Activated CD8-positive, alpha-beta memory T cell treated with anti-CD3 and anti-CD28 coated beads, Interleukin-2, amount 10 ng/mL, durations not matched to agents 7 days and 5 days (primary cell): ENCODE results near the gene RADIL. TPM values are rescaled to one million over a fixed set of nuclear protein-coding genes. Genes with fewer than 3 reads are reported as not detected.

Experiments
- ATAC-seq: fragments of 150-1000 bp; cut with Tn5 transposase; one replicate; pipeline ENCODE4 v1.10.0; 2021; ENCODE audit warnings: moderate library complexity
- CTCF ChIA-PET: fragments of 350-600 bp; sonication (Branson Sonifier 250); formaldehyde crosslinking; loops from one replicate; lab custom pipeline; 2021; ENCODE audit warnings: antibody characterized with exemption; lab: Charles Lee
- DNase-seq: peaks from one replicate; pipeline ENCODE4 v3.0.0-alpha.2; 2020
- H3K27ac Mint-ChIP-seq: one replicate; pipeline ENCODE4 v1.8.0; 2021; ENCODE audit warnings: mild to moderate bottlenecking, mixed read lengths
- H3K27me3 Mint-ChIP-seq: one replicate; pipeline ENCODE4 v1.8.0; 2021; ENCODE audit warnings: mixed read lengths
- H3K36me3 Mint-ChIP-seq: one replicate; pipeline ENCODE4 v1.8.0; 2021; ENCODE audit warnings: mild to moderate bottlenecking, mixed read lengths
- H3K4me1 Mint-ChIP-seq: one replicate; pipeline ENCODE4 v1.8.0; 2021; ENCODE audit warnings: mixed read lengths
- H3K4me3 Mint-ChIP-seq: one replicate; pipeline ENCODE4 v1.8.0; 2021; ENCODE audit warnings: mild to moderate bottlenecking, moderate library complexity, mixed read lengths
- H3K9me3 Mint-ChIP-seq: one replicate; pipeline ENCODE4 v1.8.0; 2022; ENCODE audit warnings: low read depth, mixed read lengths
- total RNA-seq, 2 experiments: library from RNA; stranded (reverse); gene quantifications; one replicate each; pipeline ENCODE4 v1.2.3, GENCODE V29; 2021

RADIL gene
- total RNA-seq, 2 experiments from 2014 or later, result 0.12 TPM; not detected in 1

DNA sequence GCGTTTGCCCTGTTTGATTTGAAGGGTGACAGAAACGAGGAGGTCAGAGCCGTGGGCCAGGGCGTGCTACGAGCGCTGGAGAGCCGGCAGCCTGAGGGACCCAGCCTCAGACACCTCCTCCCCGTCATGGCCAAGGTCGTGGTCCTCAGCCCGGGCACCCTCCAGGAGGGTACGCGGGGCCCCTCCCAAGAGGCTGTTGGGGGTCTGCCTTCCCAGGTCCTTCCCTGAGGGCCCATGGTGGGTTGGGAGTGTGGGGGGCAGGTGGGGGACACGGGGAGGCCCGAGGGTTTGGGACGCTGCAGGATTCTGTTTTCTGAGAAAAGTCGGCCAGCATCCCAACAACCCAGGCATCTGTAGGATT is 100.2 kb downstream of the RADIL start:
- ATAC-seq (no peak), DNase-seq (no peak)
- CTCF ChIA-PET, result no interaction called here
- peaks cover 2% of the 10 kb centered on the region for H3K4me1 Mint-ChIP-seq
- no peak overlapping the region for H3K4me3 Mint-ChIP-seq
- H3K9me3 Mint-ChIP-seq, result no peaks in the 10 kb centered on the region
- H3K36me3 Mint-ChIP-seq, result peaks cover 14% of the 10 kb centered on the region
- no peaks in the 10 kb centered on the region for H3K27me3 Mint-ChIP-seq
- H3K27ac Mint-ChIP-seq, result no peak overlapping the region

DNA sequence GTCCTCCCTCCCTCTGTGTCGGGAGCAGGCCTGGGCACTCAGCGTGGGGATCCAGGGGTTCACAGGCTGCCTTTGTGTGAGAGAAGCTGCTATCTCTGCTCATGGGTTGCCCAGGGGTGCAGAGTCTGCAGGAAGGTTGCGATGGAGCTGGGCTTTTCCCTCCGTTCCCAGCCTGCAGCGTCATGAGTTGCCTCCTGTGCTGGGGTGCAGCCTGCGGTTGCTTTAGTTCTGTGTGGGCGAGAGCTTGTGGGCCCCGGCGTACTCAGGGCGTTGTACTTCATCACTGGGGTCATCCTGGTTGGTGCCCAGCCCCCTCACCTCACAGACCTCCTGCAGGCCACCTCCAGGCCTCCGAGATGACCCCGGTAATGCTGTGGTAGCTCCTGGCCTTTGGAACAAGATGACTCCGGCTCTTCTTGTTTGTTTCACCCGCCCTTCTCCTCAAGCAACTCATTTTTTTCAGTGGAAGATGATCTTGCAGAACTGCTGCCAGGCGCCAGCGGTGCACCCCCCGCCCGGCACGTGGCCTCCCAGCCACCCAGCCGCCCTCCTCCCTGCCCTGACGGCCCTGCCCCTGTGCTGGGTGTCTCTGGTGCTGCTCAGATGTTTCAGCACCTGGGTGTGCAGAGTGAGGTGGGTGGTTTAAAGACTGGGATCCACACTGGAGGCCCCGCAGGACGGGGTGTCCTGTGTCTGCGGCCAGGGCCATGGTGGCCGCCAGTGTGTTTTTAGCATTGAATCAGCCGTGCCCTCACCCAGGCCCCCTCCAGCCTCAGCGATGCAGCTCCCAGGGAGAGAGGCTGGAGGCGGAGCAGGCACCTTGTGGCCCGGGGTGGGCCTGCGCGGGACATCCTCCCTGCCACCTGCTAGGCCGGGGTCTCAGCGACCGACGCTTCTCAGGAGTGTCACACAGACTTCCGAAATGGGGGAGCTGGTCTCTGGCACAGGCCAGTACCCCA is 100.9 kb downstream of the RADIL start:
- Mint-ChIP-seq H3K4me3 (no peak overlapping the region), H3K36me3 (peaks cover 13% of the 10 kb centered on the region), H3K9me3 (no peaks in the 10 kb centered on the region), H3K4me1 (peaks cover 7% of the 10 kb centered on the region), H3K27ac (no peak overlapping the region), H3K27me3 (no peaks in the 10 kb centered on the region)
- DNase-seq, result no peak
- CTCF ChIA-PET, result no interaction called here
- ATAC-seq, result no peak

DNA sequence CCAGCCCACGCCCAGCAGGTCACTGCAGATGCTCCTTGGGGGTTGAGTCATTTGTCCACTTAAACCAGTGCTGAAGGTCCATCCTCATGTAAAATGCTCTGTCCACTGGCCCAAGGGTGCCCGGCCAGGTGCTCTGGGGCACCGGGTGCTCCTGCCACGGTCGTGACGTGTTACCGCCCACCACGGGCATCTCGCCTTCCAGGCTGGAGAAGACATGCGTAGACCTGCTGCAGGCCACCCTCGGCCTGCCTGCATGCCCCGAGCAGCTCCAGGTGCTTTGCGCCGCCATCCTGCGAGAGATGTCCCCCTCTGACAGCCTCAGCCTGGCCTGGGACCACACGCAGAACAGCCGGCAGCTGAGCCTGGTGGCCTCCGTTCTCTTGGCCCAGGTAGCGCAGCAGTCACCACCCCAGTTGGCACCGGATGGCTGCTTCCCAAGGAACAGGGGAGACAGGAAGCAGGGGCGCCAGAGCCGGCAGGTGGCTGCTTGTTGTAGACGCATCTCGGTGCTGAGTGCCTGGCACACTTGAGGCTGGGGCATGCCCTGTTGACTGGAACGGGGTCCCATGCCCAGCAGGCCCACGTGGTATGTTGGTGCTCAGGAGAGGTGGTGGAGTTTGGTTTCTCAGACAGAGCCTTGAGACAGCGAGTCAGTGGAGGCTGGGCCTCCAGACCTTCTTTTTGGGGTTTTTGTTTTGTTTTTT is 102.0 kb downstream of the RADIL start:
- Mint-ChIP-seq H3K27ac (no peak overlapping the region), H3K36me3 (peaks cover 17% of the 10 kb centered on the region), H3K4me3 (no peak overlapping the region), H3K4me1 (peaks cover 15% of the 10 kb centered on the region), H3K9me3 (no peaks in the 10 kb centered on the region), H3K27me3 (no peaks in the 10 kb centered on the region)
- DNase-seq (no peak), ATAC-seq (no peak)
- CTCF ChIA-PET, result no interaction called here

DNA sequence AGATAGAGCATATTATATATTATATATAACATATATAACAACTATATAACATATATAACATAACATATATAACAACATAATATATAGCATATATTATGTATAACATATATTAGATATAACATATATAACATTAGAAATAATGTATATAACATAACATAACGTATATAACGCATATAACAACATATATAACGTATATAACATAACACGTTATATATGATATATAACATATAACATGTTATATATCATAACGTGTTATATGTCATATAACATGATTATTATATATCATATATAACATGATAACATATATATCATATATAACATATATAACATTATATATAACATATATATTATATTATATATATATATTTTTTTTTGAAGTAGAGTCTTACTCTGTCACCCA is 104.4 kb downstream of the RADIL start:
- CTCF ChIA-PET, result no interaction called here
- ATAC-seq (no peak), DNase-seq (no peak)
- Mint-ChIP-seq H3K27ac (no peak overlapping the region), H3K27me3 (no peaks in the 10 kb centered on the region), H3K4me1 (peaks cover 30% of the 10 kb centered on the region), H3K4me3 (no peak overlapping the region), H3K36me3 (peaks cover 20% of the 10 kb centered on the region), H3K9me3 (no peaks in the 10 kb centered on the region)

DNA sequence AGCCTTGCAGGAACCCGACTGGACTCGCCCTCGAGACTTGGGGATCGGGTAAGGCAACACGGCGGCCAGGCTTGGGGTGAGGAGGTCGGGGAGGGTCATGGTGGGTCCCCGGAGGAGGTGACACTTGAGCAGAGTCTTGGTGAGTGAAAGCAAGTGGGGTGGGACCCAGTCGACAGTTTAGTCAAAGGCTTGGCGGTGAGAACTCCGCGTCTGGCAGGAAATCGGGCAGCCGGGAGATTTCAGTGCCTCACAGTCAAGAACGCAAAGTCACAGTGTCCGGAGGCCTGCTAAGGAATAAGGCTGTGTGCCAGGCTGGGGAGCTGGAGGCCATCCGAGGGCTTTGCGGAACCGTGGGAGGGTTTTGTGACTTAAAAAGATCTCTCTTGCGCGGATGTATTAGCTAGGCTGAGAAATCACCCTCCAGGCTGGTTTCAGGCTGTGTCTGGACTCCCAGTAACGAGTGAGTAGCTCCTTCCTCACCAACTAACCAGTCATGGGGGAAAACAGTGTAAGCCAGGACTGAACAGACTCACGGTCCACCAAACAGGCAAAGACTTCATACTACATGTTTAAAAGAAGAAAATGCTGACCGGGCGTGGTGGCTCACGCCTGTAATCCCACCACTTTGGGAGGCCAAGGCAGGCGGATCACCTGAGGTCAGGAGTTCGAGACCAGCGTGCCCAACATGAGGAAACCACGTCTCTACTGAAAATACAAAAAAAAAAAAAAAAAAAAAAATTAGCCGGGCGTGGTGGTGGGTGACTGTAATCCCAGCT is 107.5 kb downstream of the RADIL start:
- CTCF ChIA-PET, result interaction anchor here (0.8 to 4.2 kb wide), 8 partner anchors 16 to 198 kb away, joined by 4 to 14 read pairs (median 8); no protein-coding TSS in a partner anchor
- H3K27me3 Mint-ChIP-seq, result no peaks in the 10 kb centered on the region
- peak overlapping the region; percentile 92 for H3K27ac Mint-ChIP-seq
- H3K36me3 Mint-ChIP-seq, result peaks cover 11% of the 10 kb centered on the region
- peaks cover 36% of the 10 kb centered on the region for H3K4me1 Mint-ChIP-seq
- H3K4me3 Mint-ChIP-seq, result peak overlapping the region; percentile 98
- ATAC-seq (peak; percentile 34), DNase-seq (peak; percentile 74)
- no peaks in the 10 kb centered on the region for H3K9me3 Mint-ChIP-seq

DNA sequence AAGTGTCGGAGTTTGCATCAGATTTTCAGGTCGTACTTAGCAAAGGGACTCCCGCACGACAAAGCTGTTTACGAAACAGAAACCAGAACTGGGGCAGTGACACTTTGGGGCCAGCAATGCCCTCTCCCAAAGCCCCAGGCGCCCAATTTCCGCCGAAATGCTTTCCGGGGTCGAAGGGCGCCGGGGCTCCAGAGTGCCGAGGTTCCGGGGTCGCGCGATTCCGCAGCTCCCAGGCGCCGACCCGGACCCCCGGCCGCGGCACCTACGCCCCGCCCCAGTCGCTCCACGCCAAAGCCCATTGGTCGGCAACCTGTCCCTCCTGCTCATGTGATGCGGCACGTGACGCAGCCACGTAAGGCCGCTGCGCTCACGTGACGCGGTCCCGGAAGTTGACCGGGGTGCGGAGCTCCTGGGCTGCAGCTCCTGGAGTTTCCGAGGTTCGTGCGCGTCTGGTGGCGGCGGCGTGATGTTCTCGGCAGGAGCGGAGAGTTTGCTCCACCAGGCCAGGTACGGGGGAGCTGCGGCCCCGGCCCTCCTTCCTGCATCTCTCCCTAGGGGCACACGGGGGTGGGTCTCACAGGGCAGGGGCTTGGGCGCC is 108.2 kb downstream of the RADIL start, which contains the start of gene AP5Z1:
AP5Z1 (plus strand) TSS at position 374 of the 598 bp plus-strand sequence; CDS start at position 467, 93 bp downstream.
- CTCF ChIA-PET, result interaction anchor here (0.8 to 4.2 kb wide), 8 partner anchors 16 to 199 kb away, joined by 4 to 14 read pairs (median 8); no protein-coding TSS in a partner anchor

DNA sequence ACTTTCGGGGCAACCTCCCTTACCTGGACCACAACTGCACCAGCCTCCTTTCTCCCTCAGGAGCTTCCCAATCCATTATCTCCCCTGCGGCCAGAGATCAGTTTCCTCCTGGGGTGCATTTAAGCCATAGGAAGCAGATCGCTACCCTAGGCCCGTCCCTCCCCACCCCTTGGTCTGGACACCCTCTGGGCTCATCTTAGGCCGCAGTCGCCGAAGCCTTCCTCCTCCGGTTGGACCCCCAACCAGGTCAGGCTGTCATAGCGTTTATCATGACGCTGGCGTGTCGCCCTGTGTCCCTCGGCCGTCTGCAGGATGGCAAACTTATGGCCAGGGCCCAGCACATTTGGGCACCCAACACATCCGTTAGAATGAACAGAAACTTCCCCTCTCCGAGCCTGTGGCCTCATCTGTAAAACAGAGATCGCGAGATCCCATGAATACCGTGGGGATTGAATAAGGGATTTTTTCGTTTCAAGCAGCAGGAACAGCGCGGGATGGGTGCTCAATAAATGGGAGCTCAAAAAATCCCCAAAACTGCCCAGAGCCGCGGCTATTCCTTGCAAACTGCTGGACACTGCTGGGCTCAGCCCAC is 108.8 kb downstream of the RADIL start:
- CTCF ChIA-PET, result interaction anchor here (1.2 to 4.2 kb wide), 7 partner anchors 17 to 199 kb away, joined by 5 to 14 read pairs (median 10); no protein-coding TSS in a partner anchor
- peak; percentile 27 for ATAC-seq
- H3K9me3 Mint-ChIP-seq, result no peaks in the 10 kb centered on the region
- H3K27me3 Mint-ChIP-seq, result no peaks in the 10 kb centered on the region
- peak overlapping the region; percentile 92 for H3K27ac Mint-ChIP-seq
- H3K4me1 Mint-ChIP-seq, result peaks cover 36% of the 10 kb centered on the region
- no peak for DNase-seq
- peaks cover 9% of the 10 kb centered on the region for H3K36me3 Mint-ChIP-seq
- H3K4me3 Mint-ChIP-seq, result peak overlapping the region; percentile 98

More for the DNA sequence above, 108.2 kb downstream of the RADIL start, which contains the start of gene AP5Z1:
- DNase-seq (peak; percentile 97), ATAC-seq (peak; percentile 93)
- Mint-ChIP-seq H3K9me3 (no peaks in the 10 kb centered on the region), H3K27ac (peak within 1 kb of the TSS; percentile 92), H3K27me3 (no peaks in the 10 kb centered on the region), H3K4me1 (peaks cover 36% of the 10 kb centered on the region), H3K36me3 (peaks cover 9% of the 10 kb centered on the region), H3K4me3 (peak within 1 kb of the TSS; percentile 98)

DNA sequence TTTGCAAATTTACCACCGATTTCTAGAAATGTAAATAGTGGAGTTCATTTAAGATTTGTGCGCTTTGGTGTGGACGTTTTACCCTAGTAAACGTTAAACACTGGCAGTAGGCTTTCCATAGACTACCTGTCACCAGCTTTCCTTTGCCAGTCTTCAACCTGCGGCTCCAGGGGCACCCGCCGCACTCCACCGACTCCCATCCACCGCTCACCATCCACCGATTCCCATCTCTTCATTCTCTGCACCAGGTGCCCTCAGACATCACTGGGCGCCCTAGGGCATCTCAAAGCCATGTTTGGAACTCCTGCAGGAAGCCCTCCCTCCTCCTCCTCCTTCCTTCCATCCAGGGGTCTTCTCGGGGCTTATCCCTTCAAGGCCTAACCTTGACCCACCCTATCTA is 109.5 kb downstream of the RADIL start:
- Mint-ChIP-seq H3K4me3 (peak overlapping the region; percentile 98), H3K27me3 (no peaks in the 10 kb centered on the region), H3K27ac (peak overlapping the region; percentile 92), H3K4me1 (peaks cover 36% of the 10 kb centered on the region), H3K9me3 (no peaks in the 10 kb centered on the region), H3K36me3 (peaks cover 9% of the 10 kb centered on the region)
- CTCF ChIA-PET, result interaction anchor here (4.2 kb wide), 1 partner anchor 20 kb away, joined by 14 read pairs; no protein-coding TSS in a partner anchor
- ATAC-seq (no peak), DNase-seq (no peak)

DNA sequence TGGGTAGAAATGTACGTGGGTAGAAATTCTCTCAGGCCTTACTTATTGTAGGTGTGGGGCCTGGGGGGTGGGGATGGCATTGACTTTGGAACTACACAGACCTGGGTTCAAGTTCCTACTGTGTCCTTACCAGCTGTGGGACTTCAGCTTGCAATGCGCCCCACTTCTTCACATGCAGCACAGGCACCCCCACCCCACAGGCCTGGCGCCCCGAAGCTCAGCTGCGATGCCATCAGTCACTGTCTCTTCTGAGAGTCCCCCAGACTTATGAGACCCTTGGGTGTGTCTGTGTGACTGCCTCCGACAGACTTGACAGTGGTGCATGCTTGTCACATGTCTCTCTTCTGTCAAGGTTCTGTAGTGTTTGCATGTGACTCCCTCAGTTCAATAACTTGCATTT is 111.2 kb downstream of the RADIL start:
- CTCF ChIA-PET, result no interaction called here
- H3K36me3 Mint-ChIP-seq, result peaks cover 9% of the 10 kb centered on the region

DNA sequence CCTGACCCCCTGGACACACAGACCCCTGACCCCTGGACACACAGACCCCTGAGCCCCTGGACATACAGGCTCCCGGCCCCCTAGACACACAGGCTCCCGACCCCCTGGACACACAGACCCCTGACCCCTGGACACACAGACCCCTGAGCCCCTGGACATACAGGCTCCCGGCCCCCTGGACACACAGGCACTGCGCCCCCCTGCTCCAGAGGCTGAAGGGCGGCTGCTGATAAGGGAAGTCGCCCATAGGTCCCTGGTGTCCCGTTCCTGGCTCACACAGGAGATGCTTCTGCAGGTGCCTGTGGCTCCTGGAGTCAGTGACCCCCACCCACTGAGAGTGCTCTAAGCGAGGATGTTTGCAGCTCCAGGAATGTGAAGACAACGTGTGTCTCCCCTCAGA is 111.8 kb downstream of the RADIL start:
- H3K4me3 Mint-ChIP-seq, result no peak overlapping the region
- peaks cover 23% of the 10 kb centered on the region for H3K4me1 Mint-ChIP-seq
- DNase-seq (no peak), ATAC-seq (no peak)
- CTCF ChIA-PET, result no interaction called here
- H3K36me3 Mint-ChIP-seq, result peaks cover 5% of the 10 kb centered on the region
- H3K9me3 Mint-ChIP-seq, result no peaks in the 10 kb centered on the region
- peak overlapping the region; percentile 28 for H3K27ac Mint-ChIP-seq
- no peaks in the 10 kb centered on the region for H3K27me3 Mint-ChIP-seq

More for the DNA sequence above, 111.2 kb downstream of the RADIL start:
- Mint-ChIP-seq H3K4me1 (peaks cover 28% of the 10 kb centered on the region), H3K4me3 (no peak overlapping the region), H3K9me3 (no peaks in the 10 kb centered on the region), H3K27me3 (no peaks in the 10 kb centered on the region), H3K27ac (no peak overlapping the region)
- ATAC-seq (no peak), DNase-seq (no peak)

DNA sequence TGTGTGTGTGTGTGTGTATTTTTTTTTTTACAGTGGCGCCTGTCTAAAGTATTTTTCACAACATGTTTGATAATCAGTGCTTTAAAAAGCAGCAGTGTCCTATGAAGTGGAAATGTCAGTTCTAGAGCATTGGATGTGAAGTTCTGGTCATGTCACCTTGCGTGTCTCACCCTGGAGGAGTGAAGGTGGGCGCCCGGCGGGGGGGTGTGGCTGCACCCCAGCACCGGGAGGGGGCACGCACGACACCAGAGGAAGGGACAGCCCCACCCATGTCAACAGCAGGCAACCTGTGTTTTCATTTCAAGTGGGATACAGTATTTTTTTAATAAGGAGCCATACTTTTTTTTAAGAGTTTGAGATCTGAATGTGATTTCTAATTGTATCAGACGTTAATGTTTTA is 112.6 kb downstream of the RADIL start:
- Mint-ChIP-seq H3K27ac (no peak overlapping the region), H3K36me3 (peaks cover 2% of the 10 kb centered on the region)
- CTCF ChIA-PET, result no interaction called here

DNA sequence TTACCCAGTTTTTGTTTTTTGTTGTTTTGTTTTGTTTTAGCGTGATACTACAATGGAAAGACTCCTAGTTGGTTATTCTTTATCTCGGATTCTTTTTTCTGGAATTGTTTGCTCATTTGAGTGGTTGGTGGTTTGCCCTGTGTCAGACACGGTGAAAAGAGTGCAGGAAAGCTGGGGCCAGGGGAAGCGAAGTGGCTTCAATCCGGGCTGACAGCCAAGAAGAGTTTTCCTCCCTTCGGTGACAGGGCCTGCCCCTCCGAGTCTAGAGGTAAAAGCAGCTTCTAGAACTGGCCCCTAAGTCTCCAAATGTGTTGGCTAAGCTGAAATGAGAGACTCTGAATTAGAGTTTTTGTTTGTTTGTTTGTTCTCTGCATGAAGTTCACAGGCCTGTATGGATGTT is 113.8 kb downstream of the RADIL start:
- no peak overlapping the region for H3K27ac Mint-ChIP-seq
- H3K4me3 Mint-ChIP-seq, result no peak overlapping the region
- H3K36me3 Mint-ChIP-seq, result no peaks in the 10 kb centered on the region
- H3K4me1 Mint-ChIP-seq, result peaks cover 13% of the 10 kb centered on the region
- no peak for ATAC-seq
- DNase-seq, result no peak
- no peaks in the 10 kb centered on the region for H3K9me3 Mint-ChIP-seq
- CTCF ChIA-PET, result no interaction called here
- H3K27me3 Mint-ChIP-seq, result no peaks in the 10 kb centered on the region

More for the DNA sequence above, 112.6 kb downstream of the RADIL start:
- Mint-ChIP-seq H3K4me3 (no peak overlapping the region), H3K4me1 (peaks cover 17% of the 10 kb centered on the region), H3K27me3 (no peaks in the 10 kb centered on the region), H3K9me3 (no peaks in the 10 kb centered on the region)
- DNase-seq (no peak), ATAC-seq (no peak)
